NCI-H2029 treated with DMSO at 0.1 percent for 48 hours (cell line): ENCODE results near the gene SMPD4.
"Not testable (repeated sequence)": the region's sequence is repeated elsewhere in the genome, so short reads cannot be mapped to it uniquely, and the experiment has no call there.

Source experiments
- DNase-seq: peaks from one replicate; lab custom pipeline; 2025; lab: John Stamatoyannopoulos, UW

SMPD4 gene

DNA sequence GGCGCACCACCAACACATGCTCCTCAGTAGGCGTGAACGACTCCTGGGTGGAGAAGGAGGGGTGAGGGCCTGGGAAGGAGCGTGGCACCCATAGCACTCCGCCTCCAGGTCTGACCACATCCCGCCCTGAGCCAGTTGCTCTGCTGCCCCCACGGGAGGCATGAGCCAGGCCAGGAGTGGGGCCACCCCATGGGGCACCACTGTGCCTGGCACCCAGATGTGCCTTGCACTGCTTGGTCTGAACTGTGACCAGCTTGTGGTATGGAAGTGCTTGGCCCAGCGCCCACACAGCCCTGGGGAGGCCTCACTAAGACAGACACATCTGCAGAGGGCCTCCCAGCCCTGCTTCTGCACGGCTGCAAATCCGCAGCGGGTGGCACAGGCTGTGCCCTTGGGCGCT lies 24.0 kb downstream of the SMPD4 start:
- DNase-seq: not testable (repeated sequence)

GRCh38 chr2:130156624-130157004 lies 24.8 kb downstream of the SMPD4 start:
- DNase-seq: no peak

DNA sequence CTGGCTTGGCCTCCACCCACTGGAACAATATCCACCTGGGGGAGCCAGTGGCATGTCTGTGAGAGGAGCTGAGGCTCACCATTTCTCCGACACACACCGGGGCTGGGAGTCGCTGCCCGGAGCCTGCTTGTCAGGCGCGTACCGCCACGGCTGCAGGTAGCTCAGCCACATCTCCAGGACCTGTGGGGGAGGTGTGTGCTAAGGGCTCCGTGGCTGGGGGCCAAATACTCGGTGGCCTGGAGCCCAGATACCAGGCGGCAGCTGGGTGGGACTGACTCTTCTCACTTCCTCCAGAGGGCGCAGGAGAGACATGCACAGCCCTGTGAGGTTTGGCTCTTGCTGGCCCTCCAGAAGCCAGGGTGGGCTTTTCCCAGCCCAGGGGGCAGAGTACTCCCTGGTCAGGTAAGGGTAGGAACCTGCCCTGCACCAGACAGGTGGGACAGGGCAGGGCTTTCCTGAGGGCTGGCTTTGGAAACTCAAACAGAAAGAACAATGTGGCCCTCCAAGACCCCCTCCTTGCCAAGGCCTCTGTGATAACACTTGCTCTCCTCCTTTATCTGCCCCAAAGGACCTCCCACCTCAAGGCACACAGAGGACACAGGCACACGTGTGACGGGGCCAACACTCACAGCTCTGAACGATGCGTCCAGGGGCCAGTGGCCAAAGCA lies 25.3 kb downstream of the SMPD4 start:
- peak; percentile 68 for DNase-seq

GRCh38 chr2:130154773-130155765 lies 26.3 kb downstream of the SMPD4 start:
- DNase-seq: no peak

- DNase-seq: not testable (repeated sequence)
These were observed 27.0 kb downstream of the SMPD4 start for GRCh38 chr2:130154423-130154770.

GRCh38 chr2:130153721-130154422 lies 27.5 kb downstream of the SMPD4 start:
- DNase-seq: not testable (repeated sequence)

- DNase-seq: no peak
These were observed 28.4 kb downstream of the SMPD4 start for GRCh38 chr2:130152816-130153595.

GRCh38 chr2:130152136-130152815 lies 29.1 kb downstream of the SMPD4 start:
- DNase-seq: not testable (repeated sequence)

DNA sequence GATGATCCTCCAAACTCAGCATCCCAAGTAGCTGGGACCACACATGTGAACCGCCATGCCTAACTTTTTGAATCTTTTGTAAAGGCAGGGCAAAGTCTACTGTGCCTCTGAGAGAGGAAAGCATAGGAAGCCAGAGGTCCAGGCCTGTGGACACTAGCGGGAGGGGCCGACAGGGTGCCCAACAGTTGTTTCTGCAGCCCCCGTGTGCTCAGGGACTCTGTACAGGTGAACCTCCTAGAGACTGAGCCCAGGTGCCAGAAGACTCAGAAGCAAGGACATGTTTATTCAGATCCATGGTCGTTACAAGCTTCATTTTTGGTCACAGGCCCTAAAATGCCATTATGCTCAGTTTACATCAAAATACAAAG lies 30.3 kb downstream of the SMPD4 start:
- DNase-seq: not testable (repeated sequence)

- DNase-seq: no peak
These were observed 30.9 kb downstream of the SMPD4 start for GRCh38 chr2:130150181-130151144.

GRCh38 chr2:130148515-130148914 lies 32.9 kb downstream of the SMPD4 start:
- peak; percentile 12 for DNase-seq

GRCh38 chr2:130145006-130145414 lies 36.4 kb downstream of the SMPD4 start, which contains the start of gene CCDC74B:
Gene CCDC74B (minus strand): TSS chr2:130145112. CDS start chr2:130144996, 116 bp downstream.
- DNase-seq: not testable (repeated sequence)

GRCh38 chr2:130143266-130144039 lies 37.9 kb downstream of the SMPD4 start:
- DNase-seq: not testable (repeated sequence)

DNA sequence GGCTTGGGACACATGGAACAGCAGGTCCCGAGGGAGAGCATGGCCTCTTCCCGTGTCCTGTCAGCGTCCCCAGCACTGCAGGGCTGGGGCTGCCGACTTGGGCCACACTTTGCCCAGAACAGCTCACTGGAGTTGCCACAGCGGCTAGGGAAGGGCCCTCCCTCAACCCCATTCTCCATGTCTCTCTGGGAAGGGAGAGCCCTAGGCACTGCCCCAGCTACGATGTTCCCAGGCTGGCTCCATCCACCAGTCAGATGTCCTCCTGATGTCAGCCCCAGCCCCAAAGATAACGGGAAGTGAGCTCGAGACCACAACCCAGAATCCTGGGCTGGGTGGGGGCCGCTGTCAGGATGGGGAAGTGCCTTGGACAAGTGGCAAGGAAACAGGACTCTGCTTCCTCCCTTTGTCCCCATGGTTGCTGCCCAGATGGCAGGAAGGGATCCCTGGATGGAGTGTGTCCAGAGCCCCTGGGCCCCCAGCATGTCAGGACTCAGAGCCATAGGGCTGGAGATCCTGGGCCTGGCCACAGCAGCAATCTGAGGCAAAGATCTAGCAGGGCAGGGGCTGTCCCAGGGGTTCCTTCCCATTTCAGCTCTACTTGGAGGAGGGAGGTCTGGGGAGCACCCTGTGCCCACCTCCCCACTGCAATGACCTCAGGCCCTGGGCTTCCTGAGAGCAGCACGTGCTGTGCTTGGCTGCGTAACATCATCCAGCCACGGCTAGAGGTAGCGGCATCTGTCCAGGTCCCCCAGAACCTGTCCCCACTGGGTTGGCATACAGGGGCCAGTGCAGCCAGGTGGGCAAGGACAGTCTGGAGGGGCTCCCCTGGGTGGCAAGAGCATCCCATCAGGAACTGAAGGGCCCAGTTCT lies 38.8 kb downstream of the SMPD4 start:
- not testable (repeated sequence) for DNase-seq

DNA sequence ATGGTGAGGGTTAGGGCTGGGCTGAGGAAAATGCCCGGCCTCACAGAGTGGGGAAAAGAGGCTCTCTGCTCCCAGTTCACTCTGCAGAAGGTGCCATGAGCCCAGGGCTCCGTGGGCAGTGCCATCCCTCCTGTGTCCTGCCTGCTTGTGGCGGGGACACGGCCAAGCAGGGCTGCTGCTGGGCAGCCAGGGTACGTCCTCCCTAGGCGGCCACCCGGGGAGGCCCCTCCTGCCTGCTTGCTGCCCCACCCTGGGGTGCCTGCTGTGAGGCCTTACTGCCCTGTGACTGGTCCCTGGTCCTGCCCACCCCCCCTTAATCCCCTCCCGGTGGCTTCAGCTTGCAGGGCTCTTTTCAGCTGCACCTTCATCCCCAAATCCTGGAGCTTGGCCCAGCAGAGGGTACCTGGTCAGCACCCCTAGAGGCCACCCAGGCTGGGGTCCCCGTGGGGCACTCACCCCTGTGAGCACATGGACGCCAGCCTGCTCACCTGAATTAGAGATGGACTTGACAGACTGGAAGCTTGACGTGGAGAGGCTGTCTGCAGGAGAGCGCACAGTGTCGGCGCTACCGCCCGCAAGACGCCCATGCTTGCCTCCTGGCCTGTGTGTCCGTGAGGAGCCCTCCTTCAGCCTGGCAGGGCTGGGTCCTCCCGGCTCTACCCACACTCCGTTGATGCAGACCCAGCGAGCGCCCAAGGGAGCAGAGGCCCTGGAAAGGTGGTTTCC lies 39.6 kb downstream of the SMPD4 start:
- DNase-seq: not testable (repeated sequence)

GRCh38 chr2:130141002-130141401 lies 40.4 kb downstream of the SMPD4 start:
- DNase-seq: not testable (repeated sequence)

DNA sequence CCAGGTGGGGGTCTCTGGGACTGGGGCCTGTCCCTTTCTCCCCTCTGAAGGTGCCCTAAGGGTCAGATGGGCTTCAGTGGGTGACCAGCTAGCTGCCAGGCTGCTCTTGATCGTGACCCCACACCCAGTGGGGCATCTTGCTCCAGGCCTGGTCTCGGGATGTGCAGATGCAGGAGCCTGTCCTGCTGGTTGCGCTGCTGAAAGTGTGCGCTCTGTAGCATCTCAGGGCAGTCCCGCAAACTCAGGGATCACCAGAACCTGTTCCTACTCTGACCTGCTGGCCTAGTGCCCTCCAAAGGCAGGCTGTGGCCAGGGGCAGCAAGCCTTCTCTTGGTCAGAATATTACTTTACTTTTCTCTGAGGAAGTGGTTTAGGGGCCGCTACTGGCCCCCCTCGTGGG lies 40.9 kb downstream of the SMPD4 start:
- not testable (repeated sequence) for DNase-seq
